ENCODE data around the gene JAKMIP1.
A peak's percentile ranks its signal among the peaks of the same experiment; 100 is the strongest.
"Not testable (repeated sequence)": the region's sequence is repeated elsewhere in the genome, so short reads cannot be mapped to it uniquely, and the experiment has no call there.

Gene JAKMIP1

GRCh38 chr4:6003485-6003884 lies 196.9 kb downstream of the JAKMIP1 start:
- not testable (repeated sequence) for DNase-seq

- no peak for DNase-seq
Measured at GRCh38 chr4:6002926-6003325, 197.4 kb downstream of the JAKMIP1 start.

- no peak for DNase-seq
Measured at GRCh38 chr4:6002492-6002833, 197.9 kb downstream of the JAKMIP1 start.

- DNase-seq = no peak
Measured at GRCh38 chr4:6001680-6002491, 198.5 kb downstream of the JAKMIP1 start.

GRCh38 chr4:5999830-6000365 lies 200.5 kb downstream of the JAKMIP1 start:
- no peak for DNase-seq

- DNase-seq = no peak
Measured at GRCh38 chr4:5999356-5999755, 201.0 kb downstream of the JAKMIP1 start.

- peak; percentile 38 to 55 for DNase-seq
Measured at GRCh38 chr4:5998333-5998936, 201.9 kb downstream of the JAKMIP1 start.

GRCh38 chr4:5996641-5997040 lies 203.7 kb downstream of the JAKMIP1 start:
- DNase-seq = no peak

- no peak for DNase-seq
Measured at GRCh38 chr4:5995901-5996623, 204.3 kb downstream of the JAKMIP1 start.

- no peak for DNase-seq
Measured at GRCh38 chr4:5993876-5994811, 206.2 kb downstream of the JAKMIP1 start.

- not testable (repeated sequence) for DNase-seq
Measured at GRCh38 chr4:5993346-5993745, 207.0 kb downstream of the JAKMIP1 start.

- no peak for DNase-seq
Measured at GRCh38 chr4:5992828-5993321, 207.5 kb downstream of the JAKMIP1 start.

- DNase-seq = no peak
Measured at GRCh38 chr4:5992171-5992827, 208.1 kb downstream of the JAKMIP1 start.

- DNase-seq = no peak
Measured at GRCh38 chr4:5991405-5991804, 208.9 kb downstream of the JAKMIP1 start.

GRCh38 chr4:5990446-5991160 lies 209.7 kb downstream of the JAKMIP1 start:
- no peak for DNase-seq

GRCh38 chr4:5989236-5990225 lies 210.8 kb downstream of the JAKMIP1 start:
- no peak for DNase-seq

- no peak for DNase-seq
Measured at GRCh38 chr4:5988086-5988845, 212.1 kb downstream of the JAKMIP1 start.

GRCh38 chr4:5984843-5985242 lies 215.5 kb downstream of the JAKMIP1 start:
- no peak for DNase-seq
